ENCODE measurements around the gene AFTPH. TPM values are rescaled to one million over a fixed set of nuclear protein-coding genes. Genes with fewer than 3 reads are reported as not detected.
"Not testable (repeated sequence)": the region's sequence is repeated elsewhere in the genome, so short reads cannot be mapped to it uniquely, and the experiment has no call there.

AFTPH gene
- total RNA-seq, 2 donors from 2014 or later = 12.1 to 12.8 TPM

DNA sequence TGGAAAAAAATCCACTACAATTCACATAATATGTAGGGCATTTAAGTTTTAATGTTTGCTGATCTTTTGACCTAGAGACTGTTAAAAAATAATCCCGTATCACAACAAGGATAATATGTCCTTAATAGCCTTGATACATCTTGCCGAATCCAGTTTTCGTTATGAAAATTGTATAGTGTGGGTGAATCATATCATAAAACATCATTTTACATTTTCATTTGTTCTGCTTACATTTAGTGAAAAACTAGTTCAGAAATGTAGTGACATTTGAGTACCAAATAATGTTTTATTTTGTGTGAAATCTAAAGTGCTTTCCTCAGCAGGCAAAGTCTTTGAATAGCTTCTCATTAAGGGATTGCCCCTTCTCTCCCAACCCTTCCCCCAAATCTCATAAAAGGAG lies 1.9 kb downstream of the AFTPH start:
- intact Hi-C loops (cut with DNase I) = loop anchor here in 1 of 2 donors (10.0 kb wide), 1 partner anchor 349 kb away; no protein-coding TSS in a partner anchor
- ATAC-seq (no peak), DNase-seq (no peak)

DNA sequence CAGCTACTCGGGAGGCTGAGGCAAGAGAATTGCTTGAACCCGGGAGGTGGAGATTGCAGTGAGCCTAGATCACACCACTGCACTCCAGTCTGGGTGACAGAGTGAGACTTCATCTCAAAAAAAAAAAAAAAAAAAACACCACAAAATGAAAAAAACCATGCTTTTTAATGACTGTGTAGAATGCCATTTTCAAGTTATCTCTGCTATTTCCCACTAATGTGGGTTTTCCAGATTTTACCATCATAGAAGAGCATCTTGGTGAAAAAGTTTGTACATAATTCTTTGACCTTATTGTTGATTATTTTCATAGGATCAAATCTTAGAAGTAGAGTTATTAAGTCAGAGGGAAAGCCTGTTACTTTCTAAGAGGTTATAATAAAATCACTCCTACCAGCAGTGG lies 6.8 kb downstream of the AFTPH start:
- ATAC-seq; intact Hi-C loops (cut with DNase I); DNase-seq: not testable (repeated sequence)

DNA sequence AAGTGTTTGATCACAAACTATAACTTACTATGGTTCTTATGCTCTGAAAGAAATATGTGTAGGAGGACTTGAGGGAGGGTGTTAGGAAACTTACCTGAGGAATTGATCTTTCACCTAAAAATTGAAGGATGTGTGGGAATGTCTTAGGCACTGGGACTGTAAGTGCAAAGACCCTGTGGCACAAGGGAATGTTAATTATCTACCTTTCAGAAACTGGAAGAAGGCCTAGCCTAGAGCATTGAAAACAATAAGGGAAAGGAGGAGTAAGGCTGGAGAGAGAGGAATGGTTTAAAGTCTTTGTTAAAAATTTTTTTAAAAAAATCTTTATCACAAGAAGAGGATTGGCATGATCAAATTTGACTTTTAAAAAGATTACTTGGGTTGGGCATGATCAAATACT lies 7.9 kb downstream of the AFTPH start:
- DNase-seq (no peak), ATAC-seq (no peak)
- intact Hi-C loops (cut with DNase I) = no loop called here

DNA sequence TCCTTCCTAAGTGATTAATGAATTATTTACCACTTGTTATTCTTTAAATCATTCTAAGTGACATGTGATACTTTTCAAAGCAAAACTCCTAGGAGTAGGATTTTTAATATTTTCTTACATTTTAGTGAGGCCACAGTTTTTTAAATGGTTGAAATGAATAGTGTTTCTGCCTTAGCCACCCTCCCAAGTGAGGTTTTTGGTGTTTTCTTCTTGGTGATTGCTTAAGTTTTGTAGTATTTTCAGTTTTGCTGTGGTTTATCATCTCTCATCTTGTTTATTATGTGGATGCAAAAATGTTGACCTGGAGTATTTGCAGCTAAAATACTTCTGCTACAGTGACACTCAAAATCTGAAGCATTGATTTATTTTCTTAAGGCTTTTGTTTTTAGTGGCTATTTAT lies 9.8 kb downstream of the AFTPH start:
- ATAC-seq (no peak), DNase-seq (no peak)
- intact Hi-C loops (cut with DNase I) = no loop called here

DNA sequence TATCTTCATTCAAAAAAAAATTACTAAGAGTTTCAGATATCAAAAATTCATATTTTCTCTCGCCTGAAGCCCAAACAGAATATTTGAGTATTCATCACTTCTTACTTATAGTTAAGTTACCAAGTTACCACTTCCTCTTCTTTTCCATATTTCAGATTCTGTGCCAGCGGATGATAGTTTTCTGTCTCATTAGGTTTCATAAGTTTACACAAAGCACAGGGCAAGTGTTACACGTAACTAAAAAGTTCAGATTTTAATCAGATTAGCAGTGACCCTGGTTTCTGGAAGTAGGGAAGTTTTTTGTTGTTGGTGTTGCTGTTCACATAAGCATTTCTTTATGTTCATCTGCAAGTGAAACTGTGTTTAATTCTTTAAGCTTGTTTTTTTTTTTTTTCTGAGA lies 10.2 kb downstream of the AFTPH start:
- intact Hi-C loops (cut with DNase I) = no loop called here
- DNase-seq = no peak
- ATAC-seq = no peak

DNA sequence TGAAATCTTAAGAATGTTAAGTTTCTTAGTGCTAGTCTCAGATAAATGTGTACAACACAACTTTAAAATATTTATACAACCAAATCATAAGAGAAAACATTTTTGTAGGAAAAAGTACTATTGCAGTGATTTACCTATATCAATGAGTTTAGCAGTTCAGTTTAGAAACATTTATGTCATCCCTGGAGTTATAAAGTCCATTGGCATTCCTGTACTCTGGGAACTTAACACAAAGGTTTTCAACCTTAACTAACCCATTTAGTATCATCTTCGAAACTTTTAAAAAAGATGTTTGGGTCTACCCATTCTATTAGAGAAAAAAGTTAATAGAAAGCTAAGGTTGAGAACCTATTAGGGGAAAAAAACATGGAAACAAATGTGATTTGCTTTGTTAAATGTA lies 10.9 kb downstream of the AFTPH start:
- intact Hi-C loops (cut with DNase I) = no loop called here
- ATAC-seq = no peak
- no peak for DNase-seq

DNA sequence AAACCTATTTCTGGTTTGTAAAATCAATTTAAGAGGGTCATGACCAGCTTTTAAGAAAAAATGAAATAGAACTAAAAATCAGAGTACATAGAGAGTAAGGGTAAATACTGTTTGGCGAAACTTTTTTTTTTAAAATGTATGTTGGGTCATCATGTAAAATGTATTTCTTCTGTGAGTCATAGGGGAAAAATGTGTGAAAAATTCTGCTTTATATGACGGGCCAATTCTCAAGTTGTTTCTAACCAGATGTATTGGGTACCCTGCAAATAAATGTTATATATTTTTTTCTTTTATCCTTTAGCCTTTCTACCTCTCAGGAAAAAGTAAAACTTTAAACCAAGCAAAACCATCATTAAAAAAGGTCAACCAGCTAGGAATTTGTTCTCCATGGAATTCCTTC lies 13.9 kb downstream of the AFTPH start:
- no peak for ATAC-seq
- intact Hi-C loops (cut with DNase I) = no loop called here

DNA sequence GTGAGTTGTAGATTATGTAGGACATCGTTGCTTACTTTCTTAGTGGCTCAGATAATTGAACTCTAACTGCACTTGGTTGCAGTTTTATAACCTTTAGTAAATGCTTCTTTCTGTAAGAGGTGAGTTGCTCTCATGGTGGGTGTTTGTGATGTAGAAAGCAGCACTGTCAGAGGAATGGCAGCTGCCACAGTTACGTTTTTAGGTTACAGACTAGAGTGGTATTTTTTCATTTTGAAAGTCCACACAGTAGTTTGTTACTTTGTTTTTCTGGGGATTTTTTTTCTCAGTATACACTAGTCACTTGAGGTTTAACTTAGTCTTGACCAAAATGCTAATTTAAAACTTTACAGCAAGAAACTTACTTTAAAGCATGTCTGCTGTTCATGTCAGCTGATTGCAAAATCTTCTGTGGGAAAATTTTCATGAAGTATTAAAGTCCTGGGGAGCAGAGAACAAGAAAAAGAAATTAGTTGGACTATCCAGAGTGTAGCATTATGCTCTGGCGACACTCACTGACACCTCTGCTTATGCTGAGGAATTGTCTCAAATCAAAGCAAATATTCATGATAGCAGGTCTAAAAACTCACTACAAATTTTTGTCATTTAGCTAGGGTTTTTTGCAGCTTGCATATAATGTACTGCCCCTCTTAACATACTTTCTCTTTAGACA lies 14.8 kb downstream of the AFTPH start:
- DNase-seq (no peak), ATAC-seq (no peak)
- intact Hi-C loops (cut with DNase I) = no loop called here

More for the DNA sequence above, 13.9 kb downstream of the AFTPH start:
- no peak for DNase-seq

DNA sequence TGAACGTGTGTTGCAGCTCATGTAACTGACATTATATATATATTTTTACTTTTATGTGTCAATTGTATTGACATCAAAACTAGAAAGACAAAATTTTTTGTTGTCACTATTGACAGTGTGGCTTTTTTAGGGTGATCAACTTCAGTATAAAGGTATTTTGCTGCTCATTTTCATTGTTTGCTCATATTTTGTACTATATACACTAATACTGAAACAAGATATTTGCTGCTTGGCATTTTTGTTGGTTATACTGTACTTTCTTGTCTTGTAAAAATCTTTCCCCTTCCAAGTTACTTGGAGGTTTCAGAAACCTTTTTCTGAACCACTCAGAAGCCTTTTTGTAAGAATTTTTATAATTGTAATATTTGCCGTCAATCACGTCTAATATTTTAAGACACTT lies 16.5 kb downstream of the AFTPH start:
- DNase-seq = no peak
- intact Hi-C loops (cut with DNase I) = no loop called here
- ATAC-seq = no peak

DNA sequence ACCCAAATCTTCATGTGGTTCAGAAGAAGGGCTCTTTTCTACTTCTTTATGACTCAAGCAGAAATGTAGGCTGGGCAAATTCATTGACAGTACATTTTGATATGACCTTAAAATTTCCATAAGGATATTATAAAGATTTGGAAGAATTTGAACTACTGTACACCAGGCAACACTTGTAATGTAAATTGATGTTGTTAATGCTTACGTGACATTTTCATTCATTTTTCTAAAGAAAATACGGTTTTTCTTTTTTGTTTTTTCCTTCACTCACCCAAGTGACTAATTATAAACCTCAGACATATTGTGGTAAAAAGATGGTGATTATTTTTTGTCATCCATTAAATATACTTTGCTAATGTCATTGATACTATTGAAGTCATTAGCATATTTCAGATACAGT lies 17.4 kb downstream of the AFTPH start:
- ATAC-seq (no peak), DNase-seq (no peak)
- intact Hi-C loops (cut with DNase I) = no loop called here

DNA sequence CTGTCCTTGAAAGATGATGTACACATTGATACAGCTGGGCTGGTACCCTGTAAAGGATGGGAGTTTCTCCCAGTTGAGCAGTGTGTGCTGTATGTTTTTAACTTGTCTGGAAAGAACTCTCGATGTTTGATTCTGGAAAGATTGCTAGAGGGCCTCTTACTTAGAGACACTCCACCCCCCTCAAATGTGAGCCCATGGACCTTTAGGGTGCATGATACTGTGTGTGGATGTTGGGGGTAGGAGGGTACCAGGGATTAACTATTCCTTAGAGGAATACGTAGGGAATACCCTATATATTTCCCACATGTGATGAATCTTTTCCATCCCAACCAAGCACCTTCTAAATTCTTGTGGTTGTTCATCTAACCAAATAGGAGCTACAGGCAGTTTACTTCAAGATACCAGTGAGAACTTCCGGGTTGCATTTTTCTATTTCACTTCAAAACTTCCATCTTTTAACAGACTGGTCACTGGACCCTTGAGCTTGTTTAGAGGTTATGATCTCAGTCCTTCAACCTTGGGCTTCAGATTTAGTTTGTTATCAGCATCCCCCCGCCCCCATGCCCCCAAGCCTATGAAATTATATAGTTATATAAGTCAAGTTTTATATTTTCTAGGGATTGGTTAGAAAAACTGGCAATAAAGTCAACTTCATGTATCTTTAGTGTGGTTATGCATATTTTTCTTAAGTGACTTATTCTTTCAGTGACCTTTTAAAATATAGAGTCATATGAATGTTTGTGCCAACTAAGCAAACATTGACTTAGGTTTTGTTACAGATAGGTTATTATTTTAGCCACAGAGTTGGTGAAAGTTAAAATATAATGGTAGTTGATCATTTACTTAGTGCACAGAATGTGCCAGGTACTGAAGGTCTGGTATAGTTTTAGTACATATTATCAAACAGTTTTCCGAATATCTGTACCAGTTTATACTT lies 18.2 kb downstream of the AFTPH start:
- ATAC-seq = no peak
- no peak for DNase-seq
- intact Hi-C loops (cut with DNase I) = no loop called here

DNA sequence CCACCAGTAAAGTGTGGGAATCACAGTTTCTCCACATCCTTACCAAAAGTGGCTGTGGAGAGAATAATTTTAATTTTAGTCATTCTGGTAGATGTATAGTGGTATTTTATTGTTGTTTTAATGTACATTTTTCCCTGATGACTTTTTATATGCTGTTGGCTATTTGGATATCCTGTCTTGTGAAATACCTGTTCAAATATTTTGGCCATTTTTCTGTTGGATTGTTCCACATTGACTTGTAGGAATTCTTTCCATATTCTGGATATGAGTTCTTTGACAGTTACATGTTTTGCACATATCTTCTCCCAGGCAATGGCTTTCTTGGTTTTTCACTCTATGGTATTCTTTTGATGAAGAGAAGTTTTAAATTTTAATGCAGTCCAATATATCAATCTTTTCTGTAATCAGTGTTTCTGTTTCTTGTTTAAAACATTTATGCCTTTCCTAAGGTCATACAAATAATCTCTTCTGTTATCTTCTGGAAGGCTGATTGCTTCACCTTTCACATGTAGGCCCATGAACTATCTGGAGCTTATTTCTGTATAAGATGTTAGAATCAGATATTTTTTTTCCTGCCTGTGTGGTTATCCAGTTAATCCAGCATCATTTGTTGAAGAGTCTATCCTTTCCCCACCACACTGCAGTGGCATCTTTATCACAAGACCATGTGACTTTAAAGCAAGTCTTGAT lies 19.0 kb downstream of the AFTPH start:
- intact Hi-C loops (cut with DNase I) = no loop called here
- DNase-seq (no peak), ATAC-seq (no peak)

DNA sequence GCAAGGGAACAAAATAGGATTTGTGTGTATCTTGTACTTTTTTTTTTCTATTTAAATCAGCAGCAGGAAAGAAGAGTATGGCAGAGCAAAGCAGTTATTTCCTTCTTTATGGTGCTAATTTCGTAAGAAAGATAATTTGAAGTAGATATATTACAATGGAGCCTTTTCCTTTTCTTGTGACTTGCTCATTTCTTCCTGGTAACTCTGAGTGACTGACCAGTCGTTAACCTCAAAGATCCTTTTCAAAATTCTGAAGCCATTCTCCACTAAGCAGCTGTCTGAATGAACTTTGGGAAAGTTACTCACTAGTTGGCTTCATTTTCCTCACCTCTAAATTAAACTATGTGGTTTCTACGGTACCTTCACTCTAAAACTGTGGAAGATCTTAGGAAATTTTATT lies 24.6 kb downstream of the AFTPH start:
- no peak for ATAC-seq
- no peak for DNase-seq
- intact Hi-C loops (cut with DNase I) = no loop called here

DNA sequence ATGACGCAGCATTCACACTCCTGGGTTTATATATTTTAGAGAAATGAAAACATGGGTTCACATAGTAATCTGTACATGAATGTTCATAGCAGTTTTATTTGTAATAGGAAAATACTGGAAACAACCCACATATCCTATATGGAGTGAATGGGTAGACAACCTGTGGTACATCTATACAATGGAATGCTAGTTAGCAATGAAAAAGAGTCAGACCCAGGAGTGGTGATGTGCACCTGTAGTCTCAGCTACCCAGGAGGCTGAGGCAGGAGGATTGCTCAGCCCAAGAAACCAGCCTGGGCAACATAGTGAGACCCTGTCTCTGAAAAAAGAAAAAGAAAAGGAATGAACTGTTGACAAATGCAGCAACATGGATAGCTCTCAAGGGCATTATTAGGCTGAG lies 25.9 kb downstream of the AFTPH start:
- DNase-seq (no peak), ATAC-seq (no peak)
- intact Hi-C loops (cut with DNase I) = no loop called here

DNA sequence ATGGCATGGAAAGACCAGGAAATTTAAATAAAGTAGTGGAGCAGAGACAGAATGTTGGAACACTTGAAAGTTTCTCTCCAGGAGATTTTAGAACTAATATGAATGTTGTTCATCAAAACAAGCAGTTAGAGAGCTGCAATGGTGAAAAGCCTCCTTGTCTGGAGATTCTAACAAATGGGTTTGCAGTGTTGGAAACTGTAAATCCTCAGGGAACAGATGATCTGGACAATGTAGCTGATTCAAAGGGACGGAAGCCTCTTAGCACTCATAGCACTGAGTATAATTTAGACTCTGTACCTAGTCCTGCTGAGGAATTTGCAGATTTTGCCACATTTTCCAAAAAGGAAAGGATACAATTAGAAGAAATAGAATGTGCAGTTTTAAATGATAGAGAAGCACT lies 27.7 kb downstream of the AFTPH start:
- intact Hi-C loops (cut with DNase I) = no loop called here
- ATAC-seq (no peak), DNase-seq (no peak)

DNA sequence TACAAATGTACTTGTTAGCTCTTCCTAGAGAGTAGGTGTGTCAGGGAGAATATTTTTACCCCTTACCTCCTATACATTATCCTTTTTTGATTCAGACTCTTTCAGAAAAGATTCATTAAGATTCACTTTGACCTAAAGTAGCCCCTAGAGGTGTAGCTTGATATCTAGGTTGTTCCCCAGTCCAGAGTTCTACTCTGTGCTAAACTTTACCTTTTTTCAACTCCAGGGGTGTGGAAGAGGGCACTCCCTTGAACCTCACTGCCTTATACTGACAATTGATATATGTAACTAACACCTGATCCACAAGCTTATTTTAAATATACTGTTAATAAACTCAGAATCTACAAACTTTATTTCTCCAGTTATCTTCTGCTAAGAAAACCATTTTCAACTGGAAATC lies 30.0 kb downstream of the AFTPH start:
- intact Hi-C loops (cut with DNase I) = no loop called here
- DNase-seq (no peak), ATAC-seq (no peak)

DNA sequence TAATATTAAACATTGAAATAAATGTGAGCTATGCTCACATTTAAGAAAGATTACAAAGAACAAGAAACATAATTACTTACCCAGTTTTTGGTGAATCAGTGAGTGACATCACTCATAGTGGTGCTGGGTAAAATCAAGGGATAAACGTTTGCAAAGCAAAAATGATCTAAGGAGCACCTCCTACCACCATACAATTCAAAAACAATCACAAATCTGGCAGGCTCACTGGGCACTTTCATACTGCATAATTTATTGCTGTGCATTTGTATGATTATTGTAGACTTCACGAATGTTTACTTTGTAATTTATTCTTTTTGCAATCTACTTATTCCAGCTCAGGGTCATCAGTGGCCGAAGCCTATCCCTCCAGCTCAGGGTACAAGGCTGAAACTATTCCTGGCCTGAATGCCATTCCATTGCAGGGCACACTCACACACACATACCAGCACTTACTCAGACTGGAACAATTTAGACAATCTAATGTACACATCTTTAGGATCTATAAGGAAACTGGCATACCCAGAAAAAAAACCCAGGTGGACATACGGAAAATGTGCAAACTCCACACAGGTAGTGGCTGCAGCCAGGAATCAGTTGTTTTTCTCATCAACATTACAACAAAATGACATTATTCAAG lies 34.4 kb downstream of the AFTPH start:
- DNase-seq = no peak
- no peak for ATAC-seq
- intact Hi-C loops (cut with DNase I) = no loop called here

DNA sequence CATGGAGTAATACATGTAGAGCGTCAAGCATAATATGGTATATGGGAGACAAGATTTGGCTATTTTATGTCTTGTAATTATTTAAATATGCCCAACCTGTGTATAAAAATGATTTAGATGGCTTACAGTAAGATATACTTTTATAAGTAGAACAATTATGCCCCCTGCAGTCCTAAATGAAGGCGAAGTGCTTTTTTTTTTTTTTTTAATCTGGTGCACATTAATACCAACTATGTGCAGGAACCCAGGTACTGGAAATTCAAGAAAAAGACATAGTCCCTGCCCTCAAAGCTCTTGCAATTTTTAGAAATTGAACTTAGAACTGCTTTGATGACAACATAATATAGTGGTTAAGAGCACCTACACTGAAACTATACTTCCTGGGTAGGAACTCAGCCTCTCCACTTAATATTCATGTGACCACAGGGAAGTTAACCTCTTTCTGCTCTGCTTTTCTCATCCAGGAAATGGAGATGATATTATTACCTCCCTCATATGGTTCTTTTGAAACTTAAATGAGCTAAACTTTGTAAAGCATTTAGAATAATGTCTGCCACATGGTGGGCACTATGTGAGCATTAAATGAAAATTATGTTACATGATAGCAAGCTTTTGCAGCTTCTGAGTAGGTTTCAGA lies 38.1 kb downstream of the AFTPH start:
- no peak for DNase-seq
- intact Hi-C loops (cut with DNase I) = loop anchor here (2.0 to 10.0 kb wide), 3 partner anchors 227 to 510 kb away; no protein-coding TSS in a partner anchor
- no peak for ATAC-seq

DNA sequence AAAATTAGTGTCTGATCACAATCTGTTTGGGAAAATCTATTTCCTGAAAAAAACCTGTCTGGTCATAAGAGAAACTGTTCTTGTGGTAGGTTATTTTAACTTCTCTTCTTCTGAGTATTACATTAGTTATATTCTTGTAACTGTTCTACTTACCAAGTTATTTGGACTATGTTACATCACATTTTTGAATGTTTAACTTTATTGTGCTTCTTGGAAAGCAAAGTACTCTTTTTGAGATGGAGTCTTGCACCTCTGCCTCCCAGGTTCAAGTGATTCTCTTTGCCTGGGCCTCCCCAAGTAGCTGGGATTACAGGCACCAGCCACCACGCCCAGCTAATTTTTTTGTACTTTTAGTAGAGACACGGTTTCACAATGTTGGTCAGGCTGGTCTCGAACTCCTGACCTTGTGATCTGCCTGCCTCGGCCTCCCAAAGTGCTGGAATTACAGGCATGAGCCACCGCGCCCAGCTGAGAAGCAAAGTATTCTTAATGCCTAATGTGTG lies 39.4 kb downstream of the AFTPH start:
- no peak for ATAC-seq

More for the DNA sequence above, 39.4 kb downstream of the AFTPH start:
- intact Hi-C loops (cut with DNase I) = loop anchor here (2.0 to 10.0 kb wide), 3 partner anchors 229 to 511 kb away; no protein-coding TSS in a partner anchor
- DNase-seq = no peak

All from left cardiac atrium (tissue), 4 donors.